HepG2 (cell line): ENCODE data around the gene SLC50A1. TPM values are rescaled to one million over a fixed set of nuclear protein-coding genes. Genes with fewer than 3 reads are reported as not detected.

Experiments used
- DMAP1 ChIP-seq: IDR thresholded peaks from 2 replicates; pipeline ENCODE4 v1.6.1; 2016
- GATA4 ChIP-seq: sonication (generic); IDR thresholded peaks from 2 replicates; pipeline ENCODE4 v1.6.1; 2016; ENCODE audit warnings: antibody characterized with exemption, low read depth, borderline replicate concordance
- GATAD2A ChIP-seq: IDR thresholded peaks from 2 replicates; pipeline ENCODE4 v1.6.1; 2016
- KDM5A ChIP-seq: fragments of 200-600 bp; sonication (generic); IDR thresholded peaks from 2 replicates; pipeline ENCODE4 v1.7.0; 2018; ENCODE audit warnings: antibody characterized with exemption, mild to moderate bottlenecking, low read length, borderline replicate concordance
- KLF12 ChIP-seq: sonication (generic); formaldehyde crosslinking; IDR thresholded peaks from 2 replicates; pipeline ENCODE4 v1.4.0; 2020; ENCODE audit warnings: missing genetic modification reagents, borderline replicate concordance
- KMT2A ChIP-seq: sonication (generic); formaldehyde crosslinking; IDR thresholded peaks from 2 replicates; pipeline ENCODE4 v1.4.0; 2020; ENCODE audit warnings: missing genetic modification reagents
- MED1 ChIP-seq: sonication (generic); formaldehyde crosslinking; IDR thresholded peaks from 2 replicates; pipeline ENCODE4 v1.4.0; 2020; ENCODE audit warnings: missing genetic modification reagents
- ONECUT2 ChIP-seq: sonication (generic); formaldehyde crosslinking; IDR thresholded peaks from 2 replicates; pipeline ENCODE4 v1.4.0; 2020; ENCODE audit warnings: missing genetic modification reagents
- RBM22 ChIP-seq: fragments of 200-400 bp; formaldehyde crosslinking; optimal IDR thresholded peaks from 2 replicates; pipeline ENCODE3; 2017; ENCODE audit warnings: mild to moderate bottlenecking, low read length, moderate library complexity
- RCOR2 ChIP-seq: IDR thresholded peaks from 2 replicates; pipeline ENCODE4 v1.6.1; 2016; ENCODE audit warnings: missing biosample characterization, missing genetic modification reagents
- TAF1 ChIP-seq: sonication (generic); formaldehyde crosslinking; IDR thresholded peaks from 2 replicates; pipeline ENCODE4 v1.4.0; 2020; ENCODE audit warnings: missing genetic modification reagents
- TRAFD1 ChIP-seq: sonication (generic); formaldehyde crosslinking; IDR thresholded peaks from 2 replicates; pipeline ENCODE4 v1.5.1; 2020; ENCODE audit warnings: missing genetic modification reagents, mild to moderate bottlenecking, borderline replicate concordance
- ZBED4 ChIP-seq: sonication (generic); formaldehyde crosslinking; IDR thresholded peaks from 2 replicates; pipeline ENCODE4 v1.4.0; 2020; ENCODE audit warnings: missing genetic modification reagents, borderline replicate concordance
- ZFP91 ChIP-seq: sonication (generic); formaldehyde crosslinking; IDR thresholded peaks from 2 replicates; pipeline ENCODE4 v1.9.0; 2022; ENCODE audit warnings: missing genetic modification reagents, mild to moderate bottlenecking, borderline replicate concordance
- ZNF280B ChIP-seq: sonication (generic); formaldehyde crosslinking; IDR thresholded peaks from 2 replicates; pipeline ENCODE4 v1.5.0; 2020; ENCODE audit warnings: missing genetic modification reagents, mild to moderate bottlenecking, borderline replicate concordance
- ZNF513 ChIP-seq: sonication (generic); formaldehyde crosslinking; conservative IDR thresholded peaks from 2 replicates; pipeline ENCODE4 v1.5.0; 2020; ENCODE audit warnings: missing genetic modification reagents
- ZNF550 ChIP-seq: sonication (generic); formaldehyde crosslinking; IDR thresholded peaks from 2 replicates; pipeline ENCODE4 v1.4.0; 2020; ENCODE audit warnings: mild to moderate bottlenecking, missing genetic modification reagents, borderline replicate concordance
- ZNF678 ChIP-seq: sonication (generic); formaldehyde crosslinking; IDR thresholded peaks from 2 replicates; pipeline ENCODE4 v1.4.0; 2020; ENCODE audit warnings: mild to moderate bottlenecking, missing genetic modification reagents
- ZNF839 ChIP-seq: sonication (generic); formaldehyde crosslinking; IDR thresholded peaks from 2 replicates; pipeline ENCODE4 v1.4.0; 2020; ENCODE audit warnings: missing genetic modification reagents, mild to moderate bottlenecking, borderline replicate concordance
- polyA plus RNA-seq, 8 experiments: library from polyadenylated mRNA; depleted of rRNA in 3 of 8; stranded (reverse) in 7 of 8; unstranded in 1 of 8; fragments of >200 nt; fragmentation: Illumina TruSeq in 4 of 8; extraction: Trizol in 4 of 8; gene quantifications; 2 replicates each; pipeline versions ENCODE4 v1.2.1 to v1.2.3, GENCODE V29; 2011 to 2016; ENCODE audit warnings: low read depth in 4 of 8, missing spikeins in 1 of 8, mixed read lengths in 1 of 8; ENCODE audit not compliant: insufficient read depth in 1 of 8
- total RNA-seq, 5 experiments: library from RNA; depleted of rRNA; stranded (reverse); fragments of >200 nt; fragmentation: Illumina TruSeq; extraction: Trizol; gene quantifications; 2 replicates each; pipeline ENCODE4 v1.2.3, GENCODE V29; 2016; ENCODE audit warnings: low read depth in 1 of 5

SLC50A1 gene
- total and polyA plus RNA-seq, 2 of the 13 experiments (the other 11 are each of a cell fraction or from before 2014, with no cell fraction given), result 22.5 to 46.8 TPM

- TF ChIP-seq ZNF280B (CRISPR knock-in tag) (no peak), TAF1 (CRISPR knock-in tag) (peak; percentile 81), TRAFD1 (0 out of 2 replicates have a peak, but pooled peaks have one; percentile 47), KMT2A (peak; percentile 64; the same call in 1 of the 2 replicates), ZFP91 (CRISPR knock-in tag) (peak; percentile 79), ZNF678 (CRISPR knock-in tag) (no peak), MED1 (peak; percentile 84), GATA4 (peak; percentile 37; the same call in 1 of the 2 replicates), ZNF513 (CRISPR knock-in tag) (no peak), ZNF839 (0 out of 2 replicates have a peak, but pooled peaks have one; percentile 75), RBM22 (no peak), ZBED4 (CRISPR knock-in tag) (peak; percentile 70), KDM5A (peak; percentile 88), ONECUT2 (CRISPR knock-in tag) (0 out of 2 replicates have a peak, but pooled peaks have one; percentile 22), DMAP1 (CRISPR knock-in tag) (peak; percentile 74; the same call in 1 of the 2 replicates), GATAD2A (peak; percentile 80), ZNF550 (CRISPR knock-in tag) (no peak), KLF12 (CRISPR knock-in tag) (peak; percentile 95), RCOR2 (CRISPR knock-in tag) (no peak)
These were observed 37.3 kb downstream of the SLC50A1 start, which contains the start of gene KRTCAP2 (continued) for GRCh38 chr1:155172732-155173477.
